ENCODE measurements around the gene DIP2B.

The DIP2B gene

DNA sequence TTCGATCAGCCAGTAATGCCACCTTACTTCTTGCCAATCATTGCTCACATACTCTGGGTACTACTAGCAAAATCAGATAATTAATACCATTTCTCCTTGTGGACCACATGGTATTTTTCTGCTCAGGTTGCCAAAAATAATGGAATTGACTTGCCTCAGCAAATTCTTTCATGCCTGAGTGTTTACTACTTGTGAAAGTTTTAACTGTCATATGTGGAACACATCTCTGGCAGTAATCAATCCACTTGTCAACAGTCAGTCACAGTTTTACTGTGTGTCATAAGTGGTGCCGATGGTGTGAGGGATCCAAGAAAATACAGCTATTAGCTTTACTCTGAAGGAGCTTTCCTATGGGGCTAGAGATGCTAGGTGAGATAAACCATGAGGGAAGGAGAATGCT lies 203.8 kb downstream of the DIP2B start:
- DNase-seq (ENCODE audit: low read depth): no peak
- H3K4me3 ChIP-seq (ENCODE audit: low read depth, low read length): no peak overlapping the region
- TF ChIP-seq, protein P1, sequence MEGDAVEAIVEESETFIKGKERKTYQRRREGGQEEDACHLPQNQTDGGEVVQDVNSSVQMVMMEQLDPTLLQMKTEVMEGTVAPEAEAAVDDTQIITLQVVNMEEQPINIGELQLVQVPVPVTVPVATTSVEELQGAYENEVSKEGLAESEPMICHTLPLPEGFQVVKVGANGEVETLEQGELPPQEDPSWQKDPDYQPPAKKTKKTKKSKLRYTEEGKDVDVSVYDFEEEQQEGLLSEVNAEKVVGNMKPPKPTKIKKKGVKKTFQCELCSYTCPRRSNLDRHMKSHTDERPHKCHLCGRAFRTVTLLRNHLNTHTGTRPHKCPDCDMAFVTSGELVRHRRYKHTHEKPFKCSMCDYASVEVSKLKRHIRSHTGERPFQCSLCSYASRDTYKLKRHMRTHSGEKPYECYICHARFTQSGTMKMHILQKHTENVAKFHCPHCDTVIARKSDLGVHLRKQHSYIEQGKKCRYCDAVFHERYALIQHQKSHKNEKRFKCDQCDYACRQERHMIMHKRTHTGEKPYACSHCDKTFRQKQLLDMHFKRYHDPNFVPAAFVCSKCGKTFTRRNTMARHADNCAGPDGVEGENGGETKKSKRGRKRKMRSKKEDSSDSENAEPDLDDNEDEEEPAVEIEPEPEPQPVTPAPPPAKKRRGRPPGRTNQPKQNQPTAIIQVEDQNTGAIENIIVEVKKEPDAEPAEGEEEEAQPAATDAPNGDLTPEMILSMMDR (IDR thresholded peaks at IDR 0.05; ENCODE audit: low read depth, low read length, missing control alignments): no peak

DNA sequence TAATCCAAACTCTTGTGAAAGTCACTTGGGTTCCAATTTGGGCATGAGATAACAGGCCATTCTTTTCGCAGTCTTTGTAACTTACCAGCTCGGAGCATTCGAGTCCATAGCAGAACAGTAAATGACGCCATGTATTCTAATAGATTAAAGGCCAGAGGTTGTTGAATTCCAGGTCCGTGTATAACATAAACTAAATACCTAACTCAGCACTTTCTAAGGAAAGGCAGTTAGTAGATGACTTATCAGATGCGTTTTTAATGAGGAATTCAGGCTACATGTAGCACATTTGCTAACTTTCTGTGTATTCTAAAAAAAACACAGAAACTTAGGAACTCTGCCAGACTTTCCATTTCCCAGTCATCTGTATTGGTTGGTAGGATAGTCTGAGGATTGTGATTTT lies 206.3 kb downstream of the DIP2B start:
- no peak for DNase-seq (ENCODE audit: low read depth)

DNA sequence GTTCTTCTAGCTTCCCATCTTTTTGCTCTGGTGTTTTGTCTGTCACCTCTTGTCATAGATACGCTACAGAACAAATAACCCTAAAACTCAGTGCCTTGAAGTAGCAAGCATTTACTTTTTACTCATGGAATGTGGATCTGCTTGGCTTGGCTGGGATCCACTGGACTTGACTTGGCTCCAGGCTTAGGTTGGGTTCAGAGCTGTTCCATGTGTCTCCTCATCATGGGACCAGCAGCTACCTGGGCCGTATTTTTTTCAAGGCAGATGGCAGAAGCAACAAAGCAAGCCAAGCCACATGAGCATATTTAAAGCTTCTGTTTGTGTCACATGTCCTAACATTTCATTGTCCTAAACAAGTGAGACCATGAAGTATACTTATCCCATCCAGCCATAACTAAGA lies 210.4 kb downstream of the DIP2B start:
- TF ChIP-seq, protein P1 (IDR thresholded peaks at IDR 0.05; ENCODE audit: low read depth, low read length, missing control alignments): no peak
- H3K4me3 ChIP-seq (ENCODE audit: low read depth, low read length): no peak overlapping the region
- no peak for DNase-seq (ENCODE audit: low read depth)

More for the DNA sequence above, 206.3 kb downstream of the DIP2B start:
- no peak overlapping the region for H3K4me3 ChIP-seq (ENCODE audit: low read depth, low read length)
- TF ChIP-seq, protein P1 (IDR thresholded peaks at IDR 0.05; ENCODE audit: low read depth, low read length, missing control alignments): no peak

DNA sequence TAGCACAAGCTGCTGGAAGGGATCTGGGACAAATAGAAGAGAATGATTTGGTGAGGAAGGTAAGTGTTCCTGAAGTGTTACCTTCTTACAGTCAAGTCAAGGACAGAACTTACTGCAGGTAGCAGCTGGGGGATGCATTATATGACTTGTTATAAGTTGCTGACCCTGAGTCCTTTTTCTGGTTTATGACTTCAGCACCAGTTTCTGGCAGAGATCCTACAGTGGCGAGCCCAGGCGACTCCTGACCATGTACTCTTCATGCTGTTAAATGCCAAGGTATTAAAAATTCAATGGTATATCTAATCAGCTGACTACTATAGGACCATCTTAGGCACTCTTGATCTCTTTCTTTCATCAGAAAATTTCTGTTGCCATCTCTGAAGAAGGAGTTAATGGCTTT lies 214.0 kb downstream of the DIP2B start:
- TF ChIP-seq, protein P1 (IDR thresholded peaks at IDR 0.05; ENCODE audit: low read depth, low read length, missing control alignments): no peak
- no peak for DNase-seq (ENCODE audit: low read depth)
- H3K4me3 ChIP-seq (ENCODE audit: low read depth, low read length): no peak overlapping the region

DNA sequence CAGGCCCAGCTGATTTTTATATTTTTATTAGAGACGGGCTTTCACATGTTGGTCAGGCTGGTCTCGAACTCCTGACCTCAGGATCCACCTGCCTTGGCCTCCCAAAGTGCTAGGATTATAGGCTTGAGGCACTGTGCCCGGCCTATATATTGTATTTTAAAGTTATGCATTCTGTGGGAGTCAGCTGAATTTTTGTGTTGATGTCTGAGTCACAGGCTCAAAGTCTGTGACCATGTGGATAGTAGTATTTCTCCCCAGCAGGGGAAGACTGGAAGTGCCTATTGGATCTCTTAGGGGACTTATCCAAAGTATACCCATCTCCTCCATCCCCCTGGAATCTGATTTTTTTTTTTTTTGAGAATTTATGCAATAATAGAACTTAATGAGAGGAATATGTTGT lies 215.3 kb downstream of the DIP2B start:
- H3K4me3 ChIP-seq (ENCODE audit: low read depth, low read length): no peak overlapping the region
- DNase-seq (ENCODE audit: low read depth): no peak
- TF ChIP-seq, protein P1 (IDR thresholded peaks at IDR 0.05; ENCODE audit: low read depth, low read length, missing control alignments): no peak

- TF ChIP-seq, protein P1 (IDR thresholded peaks at IDR 0.05; ENCODE audit: low read depth, low read length, missing control alignments): no peak
- DNase-seq (ENCODE audit: low read depth): no peak
These were observed 215.7 kb downstream of the DIP2B start for GRCh38 chr12:50720501-50720900.

DNA sequence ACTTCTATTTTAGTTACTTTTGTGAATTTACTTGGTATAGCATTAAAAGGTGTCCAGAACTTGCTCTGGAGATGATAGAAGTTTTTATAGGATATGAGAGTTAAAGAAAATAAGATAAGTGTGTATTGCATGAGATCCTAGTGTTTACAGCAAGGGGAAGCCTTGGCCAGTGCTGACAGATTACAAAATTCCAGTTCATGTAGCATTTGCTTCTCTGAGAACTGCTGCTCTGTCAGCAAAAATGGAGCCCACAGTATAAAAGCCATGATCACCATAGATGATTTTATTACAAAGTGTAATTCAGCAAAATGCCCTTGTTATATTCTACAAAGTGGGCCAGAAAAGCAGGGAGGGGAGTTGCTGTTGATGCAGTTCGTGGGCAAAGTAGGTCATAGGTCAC lies 219.1 kb downstream of the DIP2B start:
- H3K4me3 ChIP-seq (ENCODE audit: low read depth, low read length): no peak overlapping the region
- TF ChIP-seq, protein P1 (IDR thresholded peaks at IDR 0.05; ENCODE audit: low read depth, low read length, missing control alignments): no peak
- DNase-seq (ENCODE audit: low read depth): no peak

More at GRCh38 chr12:50720501-50720900, 215.7 kb downstream of the DIP2B start:
- H3K4me3 ChIP-seq (ENCODE audit: low read depth, low read length): no peak overlapping the region

All from GM12864 (cell line).